Cardiac muscle cell (in vitro differentiated cells and primary cell): Measurements from ENCODE around the gene NKX6-2. TPM values are rescaled to one million over a fixed set of nuclear protein-coding genes. Genes with fewer than 3 reads are reported as not detected.
"Not testable (repeated sequence)": the region's sequence is repeated elsewhere in the genome, so short reads cannot be mapped to it uniquely, and the experiment has no call there.

ENCODE experiments used
- DNase-seq, 2 donors: peaks; one replicate each; pipeline versions ENCODE4 v3.0.0 to v3.0.0-alpha.2; 2010 to 2017; ENCODE audit warnings: low read depth in 1 of 2, low spot score in 1 of 2
- H3K27ac ChIP-seq: fragments of 200-600 bp; sonication (generic); 2 replicates; pipeline ENCODE4 v1.5.1; 2016
- H3K27me3 ChIP-seq: fragments of 200-600 bp; sonication (generic); 2 replicates; pipeline ENCODE4 v1.6.0; 2016; ENCODE audit warnings: control low read depth
- H3K36me3 ChIP-seq: fragments of 200-600 bp; sonication (generic); 2 replicates; pipeline ENCODE4 v1.5.1; 2016; ENCODE audit warnings: control low read depth
- H3K4me1 ChIP-seq: fragments of 200-600 bp; sonication (generic); 2 replicates; pipeline ENCODE4 v1.8.1; 2017; ENCODE audit warnings: low read depth, mild to moderate bottlenecking, mixed run types
- H3K4me3 ChIP-seq: fragments of 200-600 bp; sonication (generic); 2 replicates; pipeline ENCODE4 v1.5.1; 2016; ENCODE audit warnings: mild to moderate bottlenecking
- H3K9me3 ChIP-seq: fragments of 200-600 bp; sonication (generic); 2 replicates; pipeline ENCODE4 v1.5.1; 2017; ENCODE audit warnings: low read depth, mild to moderate bottlenecking, control low read depth
- CTCF ChIP-seq: IDR thresholded peaks from 2 replicates; pipeline ENCODE4 v1.5.1; 2012; ENCODE audit warnings: low read depth, mild to moderate bottlenecking, low read length
- polyA plus RNA-seq: library from polyadenylated mRNA; unstranded; fragments of >200 nt; fragmentation: Nextera tagmentation; extraction: Ambion mirVana; gene quantifications from 2 replicates; pipeline ENCODE4 v1.2.1, GENCODE V29; 2016
- total RNA-seq: library from RNA; depleted of rRNA; stranded (reverse); fragments of >200 nt; gene quantifications from 2 replicates; pipeline ENCODE4 v1.2.3, GENCODE V29; 2016

The NKX6-2 gene
- total and polyA plus RNA-seq, 2 experiments from 2014 or later, result 0.09 to 15.4 TPM

GRCh38 chr10:132793213-132793612 lies 7.3 kb upstream of the NKX6-2 start:
- TF ChIP-seq CTCF, result no peak
- no peaks in the 10 kb centered on the region for H3K9me3 ChIP-seq
- DNase-seq, result no peak
- no peak overlapping the region for H3K27ac ChIP-seq
- H3K27me3 ChIP-seq, result peaks cover 64% of the 10 kb centered on the region
- H3K4me3 ChIP-seq, result no peak overlapping the region
- no peaks in the 10 kb centered on the region for H3K36me3 ChIP-seq
- H3K4me1 ChIP-seq, result no peaks in the 10 kb centered on the region

GRCh38 chr10:132792796-132793195 lies 6.8 kb upstream of the NKX6-2 start:
- Histone ChIP-seq H3K27me3 (peaks cover 68% of the 10 kb centered on the region), H3K9me3 (no peaks in the 10 kb centered on the region), H3K36me3 (no peaks in the 10 kb centered on the region), H3K4me1 (no peaks in the 10 kb centered on the region), H3K27ac (no peak overlapping the region), H3K4me3 (no peak overlapping the region)
- no peak for DNase-seq
- no peak for TF ChIP-seq CTCF

- DNase-seq, H3K9me3 ChIP-seq, H3K4me3 ChIP-seq, H3K36me3 ChIP-seq, H3K27ac ChIP-seq, H3K4me1 ChIP-seq: not testable (repeated sequence)
- peaks cover 74% of the 10 kb centered on the region for H3K27me3 ChIP-seq
Measured at GRCh38 chr10:132792099-132792498, 6.2 kb upstream of the NKX6-2 start.

GRCh38 chr10:132790934-132791829 lies 5.2 kb upstream of the NKX6-2 start:
- no peak for DNase-seq
- peaks cover 74% of the 10 kb centered on the region for H3K27me3 ChIP-seq
- no peaks in the 10 kb centered on the region for H3K9me3 ChIP-seq
- no peak overlapping the region for H3K4me3 ChIP-seq
- H3K36me3 ChIP-seq, result no peaks in the 10 kb centered on the region
- peaks cover 3% of the 10 kb centered on the region for H3K4me1 ChIP-seq
- TF ChIP-seq CTCF, result no peak
- no peak overlapping the region for H3K27ac ChIP-seq

- Histone ChIP-seq H3K27ac (no peak overlapping the region), H3K9me3 (no peaks in the 10 kb centered on the region), H3K4me1 (peaks cover 3% of the 10 kb centered on the region), H3K36me3 (no peaks in the 10 kb centered on the region), H3K4me3 (no peak overlapping the region), H3K27me3 (peaks cover 79% of the 10 kb centered on the region)
- no peak for DNase-seq
- TF ChIP-seq CTCF, result no peak
Measured at GRCh38 chr10:132790470-132790869, 4.5 kb upstream of the NKX6-2 start.

GRCh38 chr10:132789659-132790148 lies 3.8 kb upstream of the NKX6-2 start:
- Histone ChIP-seq H3K4me3 (no peak overlapping the region), H3K4me1 (peaks cover 3% of the 10 kb centered on the region), H3K9me3 (no peaks in the 10 kb centered on the region), H3K36me3 (no peaks in the 10 kb centered on the region), H3K27me3 (peaks cover 87% of the 10 kb centered on the region), H3K27ac (no peak overlapping the region)
- no peak for DNase-seq
- TF ChIP-seq CTCF, result no peak
